Measurements from ENCODE around the gene LDLRAD3. TPM values are rescaled to one million over a fixed set of nuclear protein-coding genes. Genes with fewer than 3 reads are reported as not detected.

Gene LDLRAD3
- polyA plus RNA-seq, 1 of the 3 experiments (the other 2 are of a cell fraction), result 10.6 TPM

GRCh38 chr11:35917676-35918075, 26.2 kb upstream of the LDLRAD3 start:
- no peaks in the 10 kb centered on the region for H3K9me2 ChIP-seq
- H3K9ac ChIP-seq, result no peak overlapping the region
- no peaks in the 10 kb centered on the region for H3K27me3 ChIP-seq (ENCODE audit: insufficient read depth)
- no peak for TF ChIP-seq POLR2AphosphoS5 (IDR thresholded peaks at IDR 0.05; ENCODE audit: low read depth, low read length)
- TF ChIP-seq FOSL2 (IDR thresholded peaks at IDR 0.05; ENCODE audit: borderline replicate concordance, low read depth), result no peak
- TF ChIP-seq TCF12 (IDR thresholded peaks at IDR 0.05), result no peak
- no peak for TF ChIP-seq PBX3 (IDR thresholded peaks at IDR 0.05)
- no peak for TF ChIP-seq FOXJ3 (CRISPR knock-in tag; IDR thresholded peaks at IDR 0.05)
- no peak for TF ChIP-seq EZH2phosphoT487 (IDR thresholded peaks at IDR 0.05; ENCODE audit: borderline replicate concordance, low read depth)
- no peak for TF ChIP-seq USF1 (IDR thresholded peaks at IDR 0.05; ENCODE audit: borderline replicate concordance, low read depth)
- no peak for TF ChIP-seq GABPA (IDR thresholded peaks at IDR 0.05; ENCODE audit: low read depth)
- no peak for TF ChIP-seq SIN3A (IDR thresholded peaks at IDR 0.05; ENCODE audit: borderline replicate concordance, low read depth, low read length)
- no peak for TF ChIP-seq NRF1 (IDR thresholded peaks at IDR 0.05; ENCODE audit: low read depth, low read length)
- TF ChIP-seq RFX5 (IDR thresholded peaks at IDR 0.05; ENCODE audit: low read length), result no peak
- TF ChIP-seq MAX (IDR thresholded peaks at IDR 0.05; ENCODE audit: low read depth), result no peak
- no peak for TF ChIP-seq ZBTB33 (IDR thresholded peaks at IDR 0.05; ENCODE audit: borderline replicate concordance, low read depth)
- TF ChIP-seq FOXM1 (IDR thresholded peaks at IDR 0.05; ENCODE audit: low read depth), result no peak
- no peak for TF ChIP-seq TAF1 (IDR thresholded peaks at IDR 0.05; ENCODE audit: borderline replicate concordance, low read depth, low read length)
- no peaks in the 10 kb centered on the region for H3F3A ChIP-seq (replicated peaks; ENCODE audit: insufficient read depth)
- no peak overlapping the region for H3K4me2 ChIP-seq
- no peak overlapping the region for H3K4me3 ChIP-seq (ENCODE audit: low read depth in 2 of 2, low read length in 1 of 2)
- no peak for DNase-seq
- no peaks in the 10 kb centered on the region for H3K9me3 ChIP-seq
- H3K79me2 ChIP-seq (ENCODE audit: insufficient read depth), result no peaks in the 10 kb centered on the region
- no peaks in the 10 kb centered on the region for H4K20me1 ChIP-seq (ENCODE audit: insufficient read depth)
- no peak overlapping the region for H3K27ac ChIP-seq (ENCODE audit: low read depth in 2 of 2, low read length in 1 of 2)
- ChIA-PET CTCF (interaction anchor here (1.2 kb wide), 2 partner anchors 10 to 302 kb away, joined by 3 read pairs; no protein-coding TSS in a partner anchor), POLR2A (interaction anchor here (0.8 kb wide), 1 partner anchor 10 kb away, joined by 3 read pairs; no protein-coding TSS in a partner anchor)
- WGBS (ENCODE audit: low lambda C conversion rate), result 78% methylated on average over 4 of the region's 4 CpGs
- no peak overlapping the region for H2AFZ ChIP-seq (ENCODE audit: low read depth)
- 0 out of 4 replicates have a peak, but pooled peaks cover 0 to 4% of the 10 kb centered on the region in 2 experiments for H3K4me1 ChIP-seq (ENCODE audit: control insufficient read depth in 1 of 2, insufficient read depth in 2 of 2, low read depth in 1 of 2, low read length in 1 of 2)
- no peaks in the 10 kb centered on the region for H3K36me3 ChIP-seq (replicated peaks in 1 of 2; ENCODE audit: control insufficient read depth in 1 of 2, insufficient read depth in 2 of 2, low read length in 1 of 2)

Measured in SK-N-SH (cell line).